ENCODE data around the gene POC1B.

GRCh38 chr12:89456565-89456964, 69.3 kb downstream of the POC1B start:
- TF ChIP-seq POLR2A (IDR thresholded peaks at IDR 0.05) (no peak), CTCF (IDR thresholded peaks at IDR 0.05) (no peak)
